PC-9 (cell line): Measurements from ENCODE around the gene CLEC9A. TPM values are rescaled to one million over a fixed set of nuclear protein-coding genes. Genes with fewer than 3 reads are reported as not detected.

ENCODE experiments used
- BruUV-seq: library from RNA; stranded (reverse); fragments of 400-500 nt; replicated peaks from 2 replicates; lab custom pipeline; 2021; lab: Mats Ljungman, UMichigan
- CTCF ChIA-PET: fragments of 300-600 bp; sonication (Branson Sonifier 250); formaldehyde crosslinking; loops from one replicate; lab custom pipeline; 2022; ENCODE audit warnings: antibody characterized with exemption; lab: Charles Lee
- POLR2A ChIA-PET: fragments of 300-600 bp; sonication (Branson Sonifier 250); formaldehyde crosslinking; loops from one replicate; lab custom pipeline; 2022; ENCODE audit warnings: antibody characterized with exemption; ENCODE audit not compliant: unreplicated experiment; lab: Charles Lee
- DNase-seq, 2 experiments: peaks; one replicate each; pipeline versions ENCODE4 v3.0.0 to v3.0.0-alpha.2; 2015 to 2022; ENCODE audit warnings: mixed read lengths in 1 of 2
- H2AFZ ChIP-seq: fragments of 200-600 bp; sonication (generic); 2 replicates; pipeline ENCODE4 v1.8.1; 2017; ENCODE audit warnings: antibody characterized with exemption
- H3F3A ChIP-seq: fragments of 200-600 bp; sonication (generic); 2 replicates; pipeline ENCODE4 v1.8.1; 2017; ENCODE audit warnings: antibody characterized with exemption, mild to moderate bottlenecking, low read depth; ENCODE audit not compliant: insufficient read depth
- H3K27ac ChIP-seq: fragments of 200-600 bp; sonication (generic); 2 replicates; pipeline ENCODE4 v1.6.1; 2016; ENCODE audit warnings: mixed run types
- H3K27me3 ChIP-seq: fragments of 200-600 bp; sonication (generic); 2 replicates; pipeline ENCODE4 v1.6.1; 2016; ENCODE audit warnings: low read depth, mixed run types; ENCODE audit not compliant: insufficient read depth
- H3K36me3 ChIP-seq: fragments of 200-600 bp; sonication (generic); 2 replicates; pipeline ENCODE4 v1.6.1; 2016; ENCODE audit warnings: low read depth, mixed run types
- H3K4me1 ChIP-seq: fragments of 200-600 bp; sonication (generic); replicated peaks from 2 replicates; pipeline ENCODE4 v1.6.1; 2016; ENCODE audit warnings: mixed run types; ENCODE audit not compliant: insufficient read depth
- H3K4me2 ChIP-seq: fragments of 200-600 bp; sonication (generic); 2 replicates; pipeline ENCODE4 v1.6.1; 2017; ENCODE audit warnings: mixed run types
- H3K4me3 ChIP-seq: fragments of 200-600 bp; sonication (generic); 2 replicates; pipeline ENCODE4 v1.6.1; 2016; ENCODE audit warnings: mixed run types
- H3K79me2 ChIP-seq: fragments of 200-600 bp; sonication (generic); 2 replicates; pipeline ENCODE4 v1.6.1; 2017; ENCODE audit warnings: low read depth, mixed run types
- H3K9me2 ChIP-seq: fragments of 200-600 bp; sonication (generic); 2 replicates; pipeline ENCODE4 v1.8.1; 2017; ENCODE audit warnings: mild to moderate bottlenecking; ENCODE audit not compliant: insufficient read depth
- H3K9me3 ChIP-seq: fragments of 200-600 bp; sonication (generic); 2 replicates; pipeline ENCODE4 v1.8.1; 2016; ENCODE audit warnings: low read depth; ENCODE audit not compliant: insufficient read depth
- H4K20me1 ChIP-seq: fragments of 200-600 bp; sonication (generic); 2 replicates; pipeline ENCODE4 v1.8.1; 2017; ENCODE audit not compliant: insufficient read depth
- EZH2 ChIP-seq: fragments of 200-600 bp; sonication (generic); IDR thresholded peaks from 2 replicates; pipeline ENCODE4 v1.8.0; 2017; ENCODE audit warnings: antibody characterized with exemption, low read depth
- intact Hi-C: fragments of 100-400 bp; cut with micrococcal nuclease; formaldehyde crosslinking; loops from one replicate; pipeline ENCODE4 v1.10.0; 2022; ENCODE audit not compliant: unreplicated experiment
- total RNA-seq: library from RNA; stranded (reverse); gene quantifications from 2 replicates; pipeline ENCODE4 v1.2.3, GENCODE V29; 2021
- TF ChIP-seq, protein P1 (sequence below): fragments of 200-600 bp; sonication (generic); conservative IDR thresholded peaks from 2 replicates; pipeline ENCODE4 v1.6.1; 2017; ENCODE audit warnings: mixed run types, antibody characterized with exemption, mild to moderate bottlenecking, moderate library complexity

The CLEC9A gene
- total RNA-seq, 1 experiment from 2014 or later = not detected

DNA sequence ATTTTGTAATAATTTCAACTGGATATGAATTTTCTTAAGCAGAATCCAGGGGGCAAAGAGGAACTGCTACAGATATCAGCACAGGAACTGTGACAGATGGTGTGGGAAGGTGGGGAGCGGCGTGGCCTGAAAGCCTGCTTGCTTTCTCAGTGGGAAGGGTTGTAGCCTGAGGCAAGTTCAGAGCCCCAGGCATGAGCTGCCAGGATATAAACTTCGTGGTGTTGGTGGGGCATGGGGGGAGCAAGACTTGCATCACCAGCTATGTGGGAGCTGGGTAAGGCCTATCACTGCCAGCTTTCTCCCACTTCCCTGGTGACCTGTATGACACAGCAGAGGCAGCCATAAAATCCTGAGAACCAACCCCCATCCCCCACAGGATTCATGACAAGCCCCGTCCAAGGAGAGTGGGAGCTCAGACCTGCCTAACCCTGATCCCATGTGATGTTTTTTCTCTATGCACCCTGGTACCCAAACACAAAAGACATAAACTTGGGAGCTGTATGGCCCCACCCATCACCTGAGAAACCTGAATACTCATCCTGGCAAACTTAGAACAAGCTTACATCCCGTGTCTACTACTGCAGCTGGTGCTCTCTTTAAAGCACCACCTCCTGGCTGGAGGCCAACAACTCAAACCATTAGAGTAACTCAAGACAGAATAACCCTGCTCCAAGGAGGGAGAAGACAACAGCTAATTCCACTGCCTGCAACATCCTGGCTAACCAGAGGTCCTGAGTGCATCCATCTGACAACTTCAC lies 51.8 kb downstream of the CLEC9A start:
- no peaks in the 10 kb centered on the region for H3K79me2 ChIP-seq
- H3K27ac ChIP-seq = no peak overlapping the region
- H3K9me2 ChIP-seq = peaks cover 6% of the 10 kb centered on the region; the same call in 1 of the 2 replicates
- BruUV-seq = no TSS peak
- no peaks in the 10 kb centered on the region for H3K36me3 ChIP-seq
- no peak for DNase-seq
- no peak overlapping the region for H3K4me2 ChIP-seq
- H3K9me3 ChIP-seq = peaks cover 7% of the 10 kb centered on the region; the same call in 1 of the 2 replicates
- no peaks in the 10 kb centered on the region for H4K20me1 ChIP-seq
- no peaks in the 10 kb centered on the region for H3K27me3 ChIP-seq
- H3F3A ChIP-seq = no peaks in the 10 kb centered on the region; the same call in 1 of the 2 replicates
- H2AFZ ChIP-seq = no peak overlapping the region
- ChIA-PET CTCF (no interaction called here), POLR2A (no interaction called here)
- no peak for TF ChIP-seq EZH2
- TF ChIP-seq, protein P1, sequence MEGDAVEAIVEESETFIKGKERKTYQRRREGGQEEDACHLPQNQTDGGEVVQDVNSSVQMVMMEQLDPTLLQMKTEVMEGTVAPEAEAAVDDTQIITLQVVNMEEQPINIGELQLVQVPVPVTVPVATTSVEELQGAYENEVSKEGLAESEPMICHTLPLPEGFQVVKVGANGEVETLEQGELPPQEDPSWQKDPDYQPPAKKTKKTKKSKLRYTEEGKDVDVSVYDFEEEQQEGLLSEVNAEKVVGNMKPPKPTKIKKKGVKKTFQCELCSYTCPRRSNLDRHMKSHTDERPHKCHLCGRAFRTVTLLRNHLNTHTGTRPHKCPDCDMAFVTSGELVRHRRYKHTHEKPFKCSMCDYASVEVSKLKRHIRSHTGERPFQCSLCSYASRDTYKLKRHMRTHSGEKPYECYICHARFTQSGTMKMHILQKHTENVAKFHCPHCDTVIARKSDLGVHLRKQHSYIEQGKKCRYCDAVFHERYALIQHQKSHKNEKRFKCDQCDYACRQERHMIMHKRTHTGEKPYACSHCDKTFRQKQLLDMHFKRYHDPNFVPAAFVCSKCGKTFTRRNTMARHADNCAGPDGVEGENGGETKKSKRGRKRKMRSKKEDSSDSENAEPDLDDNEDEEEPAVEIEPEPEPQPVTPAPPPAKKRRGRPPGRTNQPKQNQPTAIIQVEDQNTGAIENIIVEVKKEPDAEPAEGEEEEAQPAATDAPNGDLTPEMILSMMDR = no peak
- intact Hi-C loops = no loop called here
- no peak overlapping the region for H3K4me3 ChIP-seq
- no peaks in the 10 kb centered on the region for H3K4me1 ChIP-seq

DNA sequence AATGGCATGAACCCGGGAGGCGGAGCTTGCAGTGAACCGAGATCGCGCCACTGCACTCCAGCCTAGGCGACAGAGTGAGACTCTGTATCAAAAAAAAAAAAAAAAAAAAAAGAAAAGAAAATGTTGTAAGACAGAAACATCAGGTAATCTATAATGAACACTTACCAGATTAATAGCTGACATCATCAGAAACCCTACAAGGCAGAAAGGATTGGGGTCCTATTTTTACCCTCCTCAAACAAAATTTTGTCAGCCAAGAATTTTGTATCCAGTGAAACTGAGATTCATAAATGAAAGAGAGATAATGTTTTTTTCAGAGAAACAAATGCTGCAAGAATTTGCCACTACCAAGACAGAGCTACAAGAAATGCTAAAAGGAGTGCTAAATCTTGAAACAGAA lies 54.3 kb downstream of the CLEC9A start:
- no peak overlapping the region for H3K27ac ChIP-seq
- no peaks in the 10 kb centered on the region for H4K20me1 ChIP-seq
- H3K9me2 ChIP-seq = no peaks in the 10 kb centered on the region
- H3K9me3 ChIP-seq = peaks cover 7% of the 10 kb centered on the region; the same call in 1 of the 2 replicates
- H3K36me3 ChIP-seq = no peaks in the 10 kb centered on the region
- no TSS peak for BruUV-seq
- POLR2A ChIA-PET = interaction anchor here (0.5 kb wide), 1 partner anchor 36 kb away, joined by 21 read pairs; no protein-coding TSS in a partner anchor
- no peaks in the 10 kb centered on the region for H3K79me2 ChIP-seq
- H3K4me2 ChIP-seq = no peak overlapping the region
- H3K4me3 ChIP-seq = no peak overlapping the region
- no peak for DNase-seq
- H3K27me3 ChIP-seq = no peaks in the 10 kb centered on the region
- no peak overlapping the region for H2AFZ ChIP-seq
- intact Hi-C loops = no loop called here
- TF ChIP-seq EZH2 = no peak
- TF ChIP-seq, protein P1 = no peak
- CTCF ChIA-PET = interaction anchor here (0.8 kb wide), 1 partner anchor 1079 kb away, joined by 9 read pairs; no protein-coding TSS in a partner anchor
- H3K4me1 ChIP-seq = no peaks in the 10 kb centered on the region
- no peaks in the 10 kb centered on the region for H3F3A ChIP-seq

DNA sequence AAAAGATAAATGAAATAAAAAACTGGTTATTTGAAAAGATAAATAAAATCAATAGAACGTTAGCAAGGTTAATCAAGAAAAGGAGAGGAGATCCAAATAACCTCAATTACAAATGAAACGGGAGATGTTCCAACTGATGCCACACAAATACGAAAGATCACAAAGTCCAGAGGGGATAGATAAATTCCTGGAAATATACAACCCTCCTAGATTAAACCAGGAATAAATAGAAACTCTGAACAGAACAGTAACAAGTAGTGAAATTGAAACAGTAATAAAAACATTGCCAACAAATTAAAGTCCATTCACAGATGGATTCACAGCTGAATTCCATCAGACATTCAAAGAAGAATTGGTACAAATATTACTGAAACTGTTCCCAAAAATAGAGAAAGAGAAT lies 55.9 kb downstream of the CLEC9A start:
- CTCF ChIA-PET = no interaction called here

More for the DNA sequence above, 55.9 kb downstream of the CLEC9A start:
- Histone ChIP-seq H2AFZ (no peak overlapping the region), H3K4me2 (no peak overlapping the region), H3K36me3 (no peaks in the 10 kb centered on the region), H3K9me2 (no peaks in the 10 kb centered on the region; the same call in 1 of the 2 replicates), H3K9me3 (peaks cover 3% of the 10 kb centered on the region; the same call in 1 of the 2 replicates), H3K4me1 (no peaks in the 10 kb centered on the region), H3K27me3 (no peaks in the 10 kb centered on the region), H4K20me1 (no peaks in the 10 kb centered on the region), H3K27ac (no peak overlapping the region), H3K79me2 (no peaks in the 10 kb centered on the region), H3F3A (no peaks in the 10 kb centered on the region), H3K4me3 (no peak overlapping the region)
- TF ChIP-seq, protein P1 = no peak
- no peak for TF ChIP-seq EZH2
- DNase-seq = no peak
- no TSS peak for BruUV-seq
- intact Hi-C loops = no loop called here
- POLR2A ChIA-PET = no interaction called here
